Psoas muscle (tissue), 8 donors: Measurements from ENCODE around the gene TMEM256. TPM values are rescaled to one million over a fixed set of nuclear protein-coding genes. Genes with fewer than 3 reads are reported as not detected.

Experiments
- ATAC-seq, 4 donors: fragments of 200-7000 bp; cut with Tn5 transposase; one replicate each; pipeline ENCODE4 v1.9.1; 2020; ENCODE audit warnings: moderate library complexity in 3 of 4, mild to moderate bottlenecking in 2 of 4
- DNase-seq, 2 donors: peaks; one replicate each; pipeline ENCODE4 v3.0.0-alpha.2; 2020
- H3K27ac ChIP-seq: fragments of 200-600 bp; one replicate; pipeline ENCODE4 v1.8.0; 2022
- H3K27me3 ChIP-seq, 3 donors: fragments of 200-600 bp in 1 of 3; one replicate each; pipeline versions ENCODE4 v1.6.1 to v1.8.0; 2013 to 2022; ENCODE audit warnings: low read length in 2 of 3, mild to moderate bottlenecking in 2 of 3, moderate library complexity in 1 of 3; ENCODE audit not compliant: insufficient read depth in 3 of 3
- H3K36me3 ChIP-seq, 2 donors: fragments of 200-600 bp in 1 of 2; one replicate each; pipeline versions ENCODE4 v1.6.1 to v1.8.0; 2013 to 2022; ENCODE audit warnings: low read depth in 1 of 2, mild to moderate bottlenecking in 1 of 2, moderate library complexity in 1 of 2; ENCODE audit not compliant: insufficient read depth in 1 of 2
- H3K4me1 ChIP-seq: fragments of 200-600 bp; one replicate; pipeline ENCODE4 v1.8.0; 2022
- H3K4me3 ChIP-seq: fragments of 200-600 bp; one replicate; pipeline ENCODE4 v1.8.0; 2022; ENCODE audit warnings: mild to moderate bottlenecking
- H3K9me3 ChIP-seq: fragments of 200-600 bp; one replicate; pipeline ENCODE4 v1.8.0; 2022
- WGBS, 3 donors: extraction: QIAGEN DNeasy Blood & Tissue Kit; methylation state at CpG; one replicate each; pipeline versions ENCODE4 v1.1.6 to v1.1.7; 2013; 5-methylcytosine and 5-hydroxymethylcytosine counted together
- intact Hi-C, 2 donors: fragments of 100-400 bp; cut with DNase I; formaldehyde crosslinking; loops; one replicate each; pipeline versions ENCODE4 v1.11.0 to v1.14.2; 2022
- polyA plus RNA-seq, 3 donors: library from polyadenylated mRNA; stranded (reverse); fragments of 200-250 nt; gene quantifications; one replicate each; pipeline ENCODE4 v1.2.3, GENCODE V29; 2013
- total RNA-seq, 4 donors: library from RNA; stranded (reverse); fragmentation: NEBNext Ultra II Directional in 2 of 4; extraction: Animal tissue kit (Norgen Biotek cat#: 25700) in 2 of 4; gene quantifications; one replicate each; pipeline versions ENCODE4 v1.2.1 to v1.2.4, GENCODE V29; 2021 to 2023
- TF ChIP-seq, protein P1 (sequence below): fragments of 200-600 bp; IDR thresholded peaks from one replicate; pipeline ENCODE4 v1.8.0; 2022; ENCODE audit warnings: antibody characterized with exemption
- donor health status: healthy with polysubstance abuse.
- donor health status: DM: no; HTN: no; CAD: no; lungs with moderate emphysema.
- donor health status: Bipolar disorder and iron deficiency.
- donor health status: healthy.
- donor health status: DM: yes; HTN: yes; CAD: no.
- donor health status: DM: no; HTN: no; CAD: no.
- donor health status: DM: no; HTN: no; CAD: no.
- donor health status: DM: yes; HTN: yes; CAD: no.

TMEM256 gene
- total and polyA plus RNA-seq, 7 donors, result 47.1 to 80.4 (median 62.4) TPM

DNA sequence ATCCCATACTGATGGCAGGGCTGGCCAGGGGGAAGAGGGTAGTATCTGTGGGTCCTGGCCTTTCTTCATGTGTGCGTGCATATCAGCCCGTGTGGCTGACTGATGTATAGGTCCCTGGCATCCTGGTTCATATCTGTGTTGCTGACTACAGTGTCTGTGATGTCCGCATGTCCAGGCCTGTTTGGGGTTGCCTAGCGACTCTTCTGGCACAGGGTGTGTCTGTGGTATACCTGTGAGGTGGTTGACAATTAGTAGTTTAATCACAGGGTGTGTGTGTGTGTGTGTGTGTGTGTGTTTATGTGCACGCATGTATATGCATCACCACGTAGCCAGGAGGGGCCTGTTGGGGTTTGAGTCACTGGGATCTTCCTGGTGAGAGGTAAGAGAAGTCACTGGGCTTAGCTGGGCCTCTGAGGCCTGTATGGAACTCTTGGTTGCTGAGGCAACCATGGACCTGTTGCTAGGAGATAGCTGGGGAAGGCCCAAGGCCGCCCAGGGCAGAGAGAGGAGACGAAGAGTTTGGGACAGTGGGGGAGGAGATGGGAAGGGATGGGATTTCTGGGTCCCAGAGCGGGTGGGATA is 49.5 kb downstream of the TMEM256 start:
- intact Hi-C loops, result loop anchor here (2.0 to 5.0 kb wide), 5 partner anchors 38 to 208 kb away; partner anchors contain the start of genes FGF11 (in 1 of the 2), PLSCR3 (in 1 of the 2), SENP3 (in 1 of the 2) and TMEM102 (in 1 of the 2)
- Histone ChIP-seq H3K9me3 (no peaks in the 10 kb centered on the region), H3K27ac (no peak overlapping the region), H3K4me1 (peaks cover 30% of the 10 kb centered on the region), H3K4me3 (no peak overlapping the region), H3K27me3 (no peaks in the 10 kb centered on the region), H3K36me3 (no peaks in the 10 kb centered on the region)
- ATAC-seq (no peak), DNase-seq (no peak)
- WGBS, 3 donors, result 76 to 82% (median 79%) methylated on average over 9 of the region's 9 CpGs
- TF ChIP-seq, protein P1, sequence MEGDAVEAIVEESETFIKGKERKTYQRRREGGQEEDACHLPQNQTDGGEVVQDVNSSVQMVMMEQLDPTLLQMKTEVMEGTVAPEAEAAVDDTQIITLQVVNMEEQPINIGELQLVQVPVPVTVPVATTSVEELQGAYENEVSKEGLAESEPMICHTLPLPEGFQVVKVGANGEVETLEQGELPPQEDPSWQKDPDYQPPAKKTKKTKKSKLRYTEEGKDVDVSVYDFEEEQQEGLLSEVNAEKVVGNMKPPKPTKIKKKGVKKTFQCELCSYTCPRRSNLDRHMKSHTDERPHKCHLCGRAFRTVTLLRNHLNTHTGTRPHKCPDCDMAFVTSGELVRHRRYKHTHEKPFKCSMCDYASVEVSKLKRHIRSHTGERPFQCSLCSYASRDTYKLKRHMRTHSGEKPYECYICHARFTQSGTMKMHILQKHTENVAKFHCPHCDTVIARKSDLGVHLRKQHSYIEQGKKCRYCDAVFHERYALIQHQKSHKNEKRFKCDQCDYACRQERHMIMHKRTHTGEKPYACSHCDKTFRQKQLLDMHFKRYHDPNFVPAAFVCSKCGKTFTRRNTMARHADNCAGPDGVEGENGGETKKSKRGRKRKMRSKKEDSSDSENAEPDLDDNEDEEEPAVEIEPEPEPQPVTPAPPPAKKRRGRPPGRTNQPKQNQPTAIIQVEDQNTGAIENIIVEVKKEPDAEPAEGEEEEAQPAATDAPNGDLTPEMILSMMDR, result no peak

Other genes starting within 250 kb of the TMEM256 start
Only the 30 nearest of the 39 such genes appear.
- 10 to 100 TPM; 11.4 to 19.6 (median 13.8) TPM for gene DVL2, start 169.6 kb downstream of the TMEM256 start, total RNA-seq
- gene DVL2, start 169.6 kb downstream of the TMEM256 start, polyA plus RNA-seq, result 10 to 100 TPM; 10.0 to 22.1 (median 10.0) TPM
- 10 to 100 TPM; 20.9 to 28.8 (median 27.7) TPM for gene PHF23, start 164.6 kb downstream of the TMEM256 start, total RNA-seq
- 10 to 100 TPM; 24.0 to 43.3 (median 29.4) TPM for gene PHF23, start 164.6 kb downstream of the TMEM256 start, polyA plus RNA-seq
- 100 to 1,000 TPM; 447 to 492 (median 481) TPM for gene GABARAP, start 161.6 kb downstream of the TMEM256 start, total RNA-seq
- gene GABARAP, start 161.6 kb downstream of the TMEM256 start, polyA plus RNA-seq, result 100 to 1,000 TPM; 344 to 569 (median 510) TPM
- gene CTDNEP1, start 152.4 kb downstream of the TMEM256 start, total RNA-seq, result 100 to 1,000 TPM; 208 to 332 (median 254) TPM
- gene CTDNEP1, start 152.4 kb downstream of the TMEM256 start, polyA plus RNA-seq, result 100 to 1,000 TPM; 171 to 281 (median 196) TPM
- gene ELP5, start 151.9 kb downstream of the TMEM256 start, total RNA-seq, result 10 to 100 TPM; 55.7 to 87.0 (median 74.8) TPM
- 100 to 1,000 TPM in 1 of 3 donors, 10 to 100 TPM in 2; 50.4 to 104 (median 86.0) TPM for gene ELP5, start 151.9 kb downstream of the TMEM256 start, polyA plus RNA-seq
- gene CLDN7, start 141.6 kb downstream of the TMEM256 start, total RNA-seq, result 1 to 10 TPM in 2 of 4 donors, under 1 TPM in 1, not detected in 1; 0.57 to 1.0 (median 1.0) TPM
- 1 to 10 TPM in 1 of 3 donors, under 1 TPM in 2; 0.48 to 1.1 (median 0.83) TPM for gene CLDN7, start 141.6 kb downstream of the TMEM256 start, polyA plus RNA-seq
- 100 to 1,000 TPM in 3 of 4 donors, 10 to 100 TPM in 1; 50.9 to 257 (median 139) TPM for gene SLC2A4, start 122.4 kb downstream of the TMEM256 start, total RNA-seq
- 100 to 1,000 TPM in 1 of 3 donors, 10 to 100 TPM in 2; 19.4 to 127 (median 33.8) TPM for gene SLC2A4, start 122.4 kb downstream of the TMEM256 start, polyA plus RNA-seq
- 1 to 10 TPM in 1 of 4 donors, under 1 TPM in 3; 0.37 to 1.0 (median 0.75) TPM for gene YBX2, start 109.5 kb downstream of the TMEM256 start, total RNA-seq
- gene YBX2, start 109.5 kb downstream of the TMEM256 start, polyA plus RNA-seq, result 1 to 10 TPM in 1 of 3 donors, under 1 TPM in 2; 0.14 to 1.8 (median 0.21) TPM
- 100 to 1,000 TPM; 293 to 730 (median 567) TPM for gene EIF5A, start 96.5 kb downstream of the TMEM256 start, total RNA-seq
- 1,000 to 10,000 TPM in 1 of 3 donors, 100 to 1,000 TPM in 2; 468 to 1,107 (median 518) TPM for gene EIF5A, start 96.5 kb downstream of the TMEM256 start, polyA plus RNA-seq
- gene GPS2, start 88.7 kb downstream of the TMEM256 start, total RNA-seq, result 100 to 1,000 TPM in 1 of 4 donors, 10 to 100 TPM in 3; 71.8 to 101 (median 82.5) TPM
- 100 to 1,000 TPM; 139 to 197 (median 146) TPM for gene GPS2, start 88.7 kb downstream of the TMEM256 start, polyA plus RNA-seq
- gene NEURL4, start 74.8 kb downstream of the TMEM256 start, total RNA-seq, result 10 to 100 TPM; 24.0 to 53.8 (median 32.6) TPM
- 10 to 100 TPM; 20.7 to 38.7 (median 22.9) TPM for gene NEURL4, start 74.8 kb downstream of the TMEM256 start, polyA plus RNA-seq
- 10 to 100 TPM; 12.2 to 20.7 (median 15.7) TPM for gene ACAP1, start 67.6 kb downstream of the TMEM256 start, total RNA-seq
- gene ACAP1, start 67.6 kb downstream of the TMEM256 start, polyA plus RNA-seq, result 10 to 100 TPM in 1 of 3 donors, 1 to 10 TPM in 2; 1.9 to 11.9 (median 2.4) TPM
- gene KCTD11, start 51.9 kb downstream of the TMEM256 start, total RNA-seq, result 1 to 10 TPM; 4.5 to 5.2 (median 5.1) TPM
- 10 to 100 TPM in 1 of 3 donors, 1 to 10 TPM in 2; 2.9 to 13.2 (median 9.9) TPM for gene KCTD11, start 51.9 kb downstream of the TMEM256 start, polyA plus RNA-seq
- gene TMEM95, start 48.9 kb downstream of the TMEM256 start, total RNA-seq, result not detected
- not detected for gene TMEM95, start 48.9 kb downstream of the TMEM256 start, polyA plus RNA-seq
- under 1 TPM; 0.56 to 0.86 (median 0.78) TPM for gene TNK1, start 23.0 kb downstream of the TMEM256 start, total RNA-seq
- gene TNK1, start 23.0 kb downstream of the TMEM256 start, polyA plus RNA-seq, result 1 to 10 TPM in 1 of 3 donors, under 1 TPM in 2; 0.57 to 1.7 (median 0.98) TPM
- 10 to 100 TPM; 13.9 to 16.2 (median 15.1) TPM for gene PLSCR3, start 9.6 kb downstream of the TMEM256 start, total RNA-seq
- gene PLSCR3, start 9.6 kb downstream of the TMEM256 start, polyA plus RNA-seq, result 10 to 100 TPM; 16.6 to 20.5 (median 18.7) TPM
- 10 to 100 TPM in 1 of 4 donors, 1 to 10 TPM in 3; 6.5 to 11.5 (median 7.4) TPM for gene NLGN2, start 3.7 kb upstream of the TMEM256 start, total RNA-seq
- 1 to 10 TPM; 2.8 to 3.1 (median 2.9) TPM for gene NLGN2, start 3.7 kb upstream of the TMEM256 start, polyA plus RNA-seq
- gene SPEM1, start 16.2 kb upstream of the TMEM256 start, total RNA-seq, result not detected
- under 1 TPM in 1 of 3 donors, not detected in 2; 0.06 TPM for gene SPEM1, start 16.2 kb upstream of the TMEM256 start, polyA plus RNA-seq
- gene SPEM2, start 21.5 kb upstream of the TMEM256 start, total RNA-seq, result not detected
- under 1 TPM in 1 of 3 donors, not detected in 2; 0.03 TPM for gene SPEM2, start 21.5 kb upstream of the TMEM256 start, polyA plus RNA-seq
- not detected for gene SPEM3, start 24.8 kb upstream of the TMEM256 start, total RNA-seq
- gene SPEM3, start 24.8 kb upstream of the TMEM256 start, polyA plus RNA-seq, result under 1 TPM in 1 of 3 donors, not detected in 2; 0.01 TPM
- gene TMEM102, start 31.3 kb upstream of the TMEM256 start, total RNA-seq, result under 1 TPM; 0.41 to 0.95 (median 0.68) TPM
- 1 to 10 TPM in 2 of 3 donors, under 1 TPM in 1; 0.84 to 3.2 (median 1.7) TPM for gene TMEM102, start 31.3 kb upstream of the TMEM256 start, polyA plus RNA-seq
- gene FGF11, start 35.4 kb upstream of the TMEM256 start, total RNA-seq, result 10 to 100 TPM in 3 of 4 donors, 1 to 10 TPM in 1; 2.7 to 21.1 (median 10.1) TPM
- gene FGF11, start 35.4 kb upstream of the TMEM256 start, polyA plus RNA-seq, result 1 to 10 TPM; 2.0 to 4.4 (median 3.7) TPM
- gene CHRNB1, start 41.0 kb upstream of the TMEM256 start, total RNA-seq, result 100 to 1,000 TPM; 107 to 190 (median 147) TPM
- gene CHRNB1, start 41.0 kb upstream of the TMEM256 start, polyA plus RNA-seq, result 100 to 1,000 TPM in 1 of 3 donors, 10 to 100 TPM in 2; 73.0 to 118 (median 91.7) TPM
- gene ZBTB4, start 75.5 kb upstream of the TMEM256 start, total RNA-seq, result 10 to 100 TPM; 29.3 to 43.2 (median 35.5) TPM
- gene ZBTB4, start 75.5 kb upstream of the TMEM256 start, polyA plus RNA-seq, result 10 to 100 TPM; 10.3 to 20.2 (median 13.5) TPM
- not detected for gene SLC35G6, start 77.3 kb upstream of the TMEM256 start, total RNA-seq
- gene SLC35G6, start 77.3 kb upstream of the TMEM256 start, polyA plus RNA-seq, result under 1 TPM in 1 of 3 donors, not detected in 2; 0.05 TPM
- gene POLR2A, start 80.3 kb upstream of the TMEM256 start, total RNA-seq, result 10 to 100 TPM; 42.7 to 74.3 (median 56.9) TPM
- 10 to 100 TPM in 2 of 3 donors, 1 to 10 TPM in 1; 8.0 to 68.7 (median 15.0) TPM for gene POLR2A, start 80.3 kb upstream of the TMEM256 start, polyA plus RNA-seq
- 10 to 100 TPM; 14.3 to 23.4 (median 15.6) TPM for gene TNFSF12, start 145.0 kb upstream of the TMEM256 start, total RNA-seq
- gene TNFSF12, start 145.0 kb upstream of the TMEM256 start, polyA plus RNA-seq, result 10 to 100 TPM; 10.2 to 18.9 (median 13.8) TPM
- 1 to 10 TPM; 4.0 to 5.4 (median 4.5) TPM for gene TNFSF13, start 154.7 kb upstream of the TMEM256 start, total RNA-seq
- gene TNFSF13, start 154.7 kb upstream of the TMEM256 start, polyA plus RNA-seq, result 1 to 10 TPM; 2.8 to 4.3 (median 3.1) TPM
- 10 to 100 TPM; 24.0 to 40.7 (median 38.3) TPM for gene SENP3, start 157.8 kb upstream of the TMEM256 start, total RNA-seq
- gene SENP3, start 157.8 kb upstream of the TMEM256 start, polyA plus RNA-seq, result 10 to 100 TPM; 44.1 to 90.5 (median 76.1) TPM
- gene CD68, start 175.5 kb upstream of the TMEM256 start, total RNA-seq, result 10 to 100 TPM; 15.8 to 38.4 (median 26.4) TPM
- gene CD68, start 175.5 kb upstream of the TMEM256 start, polyA plus RNA-seq, result 100 to 1,000 TPM in 1 of 3 donors, 10 to 100 TPM in 2; 16.5 to 298 (median 21.8) TPM